Activated CD4-positive, alpha-beta T cell treated with anti-CD3 and anti-CD28 coated beads, Interleukin-2, amount 50 U/mL, for 1 hour (primary cell): ENCODE measurements around the gene PREB.
A peak's percentile ranks its signal among the peaks of the same experiment; 100 is the strongest.

Experiments used
- DNase-seq: peaks from one replicate; pipeline ENCODE4 v3.0.0-alpha.2; 2020

PREB gene

GRCh38 chr2:27152102-27152795, 17.8 kb upstream of the PREB start:
- DNase-seq: no peak

GRCh38 chr2:27150639-27151230, 16.3 kb upstream of the PREB start:
- DNase-seq: no peak

- no peak for DNase-seq
These were observed 15.4 kb upstream of the PREB start for GRCh38 chr2:27149570-27150405.

- no peak for DNase-seq
These were observed 14.5 kb upstream of the PREB start, which contains the start of gene TCF23 for GRCh38 chr2:27148801-27149439. TCF23 (plus strand) TSS chr2:27149004; CDS start chr2:27149134, 130 bp downstream.

GRCh38 chr2:27147935-27148334, 13.5 kb upstream of the PREB start:
- no peak for DNase-seq

GRCh38 chr2:27145682-27146081, 11.2 kb upstream of the PREB start:
- no peak for DNase-seq

- DNase-seq: no peak
These were observed 8.8 kb upstream of the PREB start for GRCh38 chr2:27143285-27143684.

- DNase-seq: no peak
These were observed 4.9 kb upstream of the PREB start, which contains the start of gene PRR30 for GRCh38 chr2:27139310-27139709. PRR30 (minus strand) TSS chr2:27139410; CDS start chr2:27138329, 1,081 bp downstream.

- DNase-seq: no peak
These were observed 3.7 kb upstream of the PREB start for GRCh38 chr2:27138111-27138510.

- no peak for DNase-seq
These were observed 3.0 kb upstream of the PREB start for GRCh38 chr2:27137322-27137935.

GRCh38 chr2:27136751-27137150, 2.3 kb upstream of the PREB start:
- no peak for DNase-seq

- DNase-seq: no peak
These were observed 1.1 kb upstream of the PREB start for GRCh38 chr2:27135478-27135955.

- DNase-seq: no peak
These were observed 493 bp upstream of the PREB start for GRCh38 chr2:27134781-27135477.

GRCh38 chr2:27133195-27133875, 1.1 kb downstream of the PREB start:
- peak; percentile 14 for DNase-seq

GRCh38 chr2:27131429-27131828, 3.0 kb downstream of the PREB start:
- DNase-seq: no peak

GRCh38 chr2:27130396-27130795, 4.0 kb downstream of the PREB start:
- DNase-seq: no peak

- no peak for DNase-seq
These were observed 5.5 kb downstream of the PREB start for GRCh38 chr2:27128668-27129571.

- DNase-seq: no peak
These were observed 6.4 kb downstream of the PREB start for GRCh38 chr2:27127883-27128667.

GRCh38 chr2:27126252-27126710, 8.2 kb downstream of the PREB start:
- no peak for DNase-seq
